Aorta (tissue), 5 donors: ENCODE data around the gene C16orf90. TPM values are rescaled to one million over a fixed set of nuclear protein-coding genes. Genes with fewer than 3 reads are reported as not detected.

ENCODE experiments used
- ATAC-seq: fragments of 200-7000 bp; cut with Tn5 transposase; one replicate; pipeline ENCODE4 v1.9.1; 2022; ENCODE audit warnings: moderate library complexity; ENCODE audit not compliant: low FRiP score
- DNase-seq, 2 donors: peaks; one replicate each; pipeline ENCODE4 v3.0.0-alpha.2; 2020
- H3K27ac ChIP-seq, 2 donors: one replicate each; pipeline ENCODE4 v1.5.1; 2013; ENCODE audit warnings: low read length in 2 of 2, mild to moderate bottlenecking in 2 of 2, moderate library complexity in 2 of 2, control low read depth in 1 of 2, inconsistent platforms in 1 of 2, low read depth in 1 of 2
- H3K27me3 ChIP-seq, 2 donors: one replicate each; pipeline ENCODE4 v1.6.1; 2013; ENCODE audit warnings: control low read depth in 1 of 2, low read length in 1 of 2, mild to moderate bottlenecking in 1 of 2, moderate library complexity in 1 of 2; ENCODE audit not compliant: insufficient read depth in 2 of 2, control insufficient read depth in 1 of 2
- H3K36me3 ChIP-seq, 2 donors: one replicate each; pipeline ENCODE4 v1.6.1; 2013; ENCODE audit warnings: control low read depth in 1 of 2, low read length in 1 of 2, mild to moderate bottlenecking in 1 of 2; ENCODE audit not compliant: insufficient read depth in 2 of 2, control insufficient read depth in 1 of 2
- H3K4me1 ChIP-seq, 2 donors: one replicate each; pipeline ENCODE4 v1.6.1; 2013; ENCODE audit warnings: low read length in 2 of 2, control low read depth in 1 of 2, mild to moderate bottlenecking in 1 of 2, moderate library complexity in 1 of 2; ENCODE audit not compliant: insufficient read depth in 2 of 2, control insufficient read depth in 1 of 2
- H3K4me3 ChIP-seq, 2 donors: one replicate each; pipeline ENCODE4 v1.5.1; 2013; ENCODE audit warnings: low read length in 2 of 2, control low read depth in 1 of 2, mild to moderate bottlenecking in 1 of 2
- H3K9me3 ChIP-seq: one replicate; pipeline ENCODE4 v1.6.1; 2013; ENCODE audit warnings: mild to moderate bottlenecking, low read length; ENCODE audit not compliant: control insufficient read depth
- WGBS, 2 donors: extraction: QIAGEN DNeasy Blood & Tissue Kit; methylation state at CpG; one replicate each; pipeline ENCODE4 v1.1.7; 2013; 5-methylcytosine and 5-hydroxymethylcytosine counted together
- intact Hi-C, 2 donors: fragments of 100-400 bp; cut with DNase I; formaldehyde crosslinking; loops; one replicate each; pipeline versions ENCODE4 v1.14.2 to v1.15.0; 2022
- polyA plus RNA-seq, 2 donors: library from polyadenylated mRNA; stranded (reverse); fragments of 200-250 nt; gene quantifications; one replicate each; pipeline ENCODE4 v1.2.3, GENCODE V29; 2013
- total RNA-seq, 2 donors: library from RNA; stranded (reverse); fragmentation: NEBNext Ultra II Directional; extraction: Animal tissue kit (Norgen Biotek cat#: 25700); gene quantifications; one replicate each; pipeline ENCODE4 v1.2.1, GENCODE V29; 2021
- donor health status: healthy with polysubstance abuse.
- donor health status: Bipolar disorder and iron deficiency.
- donor health status: DM: no; HTN: no; CAD: no.
- donor health status: DM: no; HTN: no; CAD: no.
- donor health status: DM: yes; HTN: yes; CAD: no.

Gene C16orf90
- total and polyA plus RNA-seq, 4 donors, result not detected

GRCh38 chr16:3467182-3467581, 28.1 kb downstream of the C16orf90 start:
- no peak for ATAC-seq
- 91 to 94% methylated on average over 8 of the region's 8 CpGs for WGBS, 2 donors
- Histone ChIP-seq H3K4me1 (no peaks in the 10 kb centered on the region), H3K36me3 (no peaks in the 10 kb centered on the region), H3K4me3 (no peak overlapping the region), H3K9me3 (no peaks in the 10 kb centered on the region), H3K27me3 (no peaks in the 10 kb centered on the region), H3K27ac (no peak overlapping the region)
- no peak for DNase-seq
- intact Hi-C loops, result no loop called here

GRCh38 chr16:3465911-3466584, 29.2 kb downstream of the C16orf90 start:
- Histone ChIP-seq H3K4me1 (no peaks in the 10 kb centered on the region), H3K27me3 (no peaks in the 10 kb centered on the region), H3K27ac (no peak overlapping the region), H3K9me3 (no peaks in the 10 kb centered on the region), H3K36me3 (no peaks in the 10 kb centered on the region), H3K4me3 (no peak overlapping the region)
- intact Hi-C loops, result no loop called here
- ATAC-seq (no peak), DNase-seq (peak in 1 of 2 donors; percentile 54)
- WGBS, 2 donors, result 85 to 86% methylated on average over 21 of the region's 21 CpGs

- no peaks in the 10 kb centered on the region for H3K4me1 ChIP-seq
- H3K9me3 ChIP-seq, result no peaks in the 10 kb centered on the region
- intact Hi-C loops, result no loop called here
- no peaks in the 10 kb centered on the region for H3K36me3 ChIP-seq
- WGBS, 2 donors, result 89 to 97% methylated on average over 12 of the region's 12 CpGs
- no peak overlapping the region for H3K4me3 ChIP-seq
- H3K27ac ChIP-seq, result no peak overlapping the region
- no peak for ATAC-seq
- H3K27me3 ChIP-seq, result no peaks in the 10 kb centered on the region
- DNase-seq, result peak in 1 of 2 donors; percentile 37
These were observed 30.0 kb downstream of the C16orf90 start for GRCh38 chr16:3465301-3465700.

GRCh38 chr16:3461151-3461550, 34.1 kb downstream of the C16orf90 start:
- Histone ChIP-seq H3K4me3 (no peak overlapping the region), H3K9me3 (no peaks in the 10 kb centered on the region), H3K27me3 (no peaks in the 10 kb centered on the region), H3K36me3 (no peaks in the 10 kb centered on the region), H3K4me1 (no peaks in the 10 kb centered on the region), H3K27ac (no peak overlapping the region)
- 78 to 81% methylated on average over 8 of the region's 8 CpGs for WGBS, 2 donors
- DNase-seq, result peak in 1 of 2 donors; percentile 52
- intact Hi-C loops, result no loop called here
- no peak for ATAC-seq

GRCh38 chr16:3460585-3460984, 34.7 kb downstream of the C16orf90 start:
- no peak overlapping the region for H3K4me3 ChIP-seq
- no peaks in the 10 kb centered on the region for H3K9me3 ChIP-seq
- H3K27me3 ChIP-seq, result no peaks in the 10 kb centered on the region
- H3K36me3 ChIP-seq, result no peaks in the 10 kb centered on the region
- 87 to 90% methylated on average over 8 of the region's 8 CpGs for WGBS, 2 donors
- intact Hi-C loops, result no loop called here
- H3K4me1 ChIP-seq, result no peaks in the 10 kb centered on the region
- ATAC-seq, result no peak
- no peak for DNase-seq
- no peak overlapping the region for H3K27ac ChIP-seq

- no peak for ATAC-seq
- Histone ChIP-seq H3K4me1 (no peaks in the 10 kb centered on the region), H3K27ac (no peak overlapping the region), H3K36me3 (no peaks in the 10 kb centered on the region), H3K27me3 (no peaks in the 10 kb centered on the region), H3K9me3 (no peaks in the 10 kb centered on the region), H3K4me3 (no peak overlapping the region)
- WGBS, 2 donors, result 86% methylated on average over 7 of the region's 7 CpGs
- DNase-seq, result peak in 1 of 2 donors; percentile 46
- intact Hi-C loops, result no loop called here
These were observed 35.2 kb downstream of the C16orf90 start for GRCh38 chr16:3460121-3460520.

- WGBS, 2 donors, result 47 to 51% methylated on average over 9 of the region's 9 CpGs
- H3K36me3 ChIP-seq, result no peaks in the 10 kb centered on the region
- H3K27ac ChIP-seq, result no peak overlapping the region
- no peaks in the 10 kb centered on the region for H3K9me3 ChIP-seq
- ATAC-seq, result no peak
- H3K4me1 ChIP-seq, result no peaks in the 10 kb centered on the region
- intact Hi-C loops, result loop anchor here (5.0 to 10.0 kb wide), 3 partner anchors 43 to 177 kb away; partner anchors contain the start of genes ZNF263 (in 2 of the 2) and CLUAP1 (in 1 of the 2)
- no peaks in the 10 kb centered on the region for H3K27me3 ChIP-seq
- no peak for DNase-seq
- peak overlapping the region in 1 of 2 donors; percentile 84 for H3K4me3 ChIP-seq
These were observed 35.7 kb downstream of the C16orf90 start for GRCh38 chr16:3459401-3460090.

GRCh38 chr16:3458852-3459361, 36.4 kb downstream of the C16orf90 start:
- no peaks in the 10 kb centered on the region for H3K27me3 ChIP-seq
- H3K27ac ChIP-seq, result peak overlapping the region; percentile 46 to 78
- ATAC-seq (no peak), DNase-seq (no peak)
- no peaks in the 10 kb centered on the region for H3K4me1 ChIP-seq
- peak overlapping the region; percentile 84 to 91 for H3K4me3 ChIP-seq
- WGBS, 2 donors, result 1 to 2% methylated on average over 10 of the region's 10 CpGs
- no peaks in the 10 kb centered on the region for H3K9me3 ChIP-seq
- intact Hi-C loops, result loop anchor here (5.0 to 10.0 kb wide), 3 partner anchors 43 to 177 kb away; partner anchors contain the start of genes ZNF263 (in 2 of the 2) and CLUAP1 (in 1 of the 2)
- H3K36me3 ChIP-seq, result no peaks in the 10 kb centered on the region
